ENCODE measurements around the gene ABCA4.
A peak's percentile ranks its signal among the peaks of the same experiment; 100 is the strongest.

DNA sequence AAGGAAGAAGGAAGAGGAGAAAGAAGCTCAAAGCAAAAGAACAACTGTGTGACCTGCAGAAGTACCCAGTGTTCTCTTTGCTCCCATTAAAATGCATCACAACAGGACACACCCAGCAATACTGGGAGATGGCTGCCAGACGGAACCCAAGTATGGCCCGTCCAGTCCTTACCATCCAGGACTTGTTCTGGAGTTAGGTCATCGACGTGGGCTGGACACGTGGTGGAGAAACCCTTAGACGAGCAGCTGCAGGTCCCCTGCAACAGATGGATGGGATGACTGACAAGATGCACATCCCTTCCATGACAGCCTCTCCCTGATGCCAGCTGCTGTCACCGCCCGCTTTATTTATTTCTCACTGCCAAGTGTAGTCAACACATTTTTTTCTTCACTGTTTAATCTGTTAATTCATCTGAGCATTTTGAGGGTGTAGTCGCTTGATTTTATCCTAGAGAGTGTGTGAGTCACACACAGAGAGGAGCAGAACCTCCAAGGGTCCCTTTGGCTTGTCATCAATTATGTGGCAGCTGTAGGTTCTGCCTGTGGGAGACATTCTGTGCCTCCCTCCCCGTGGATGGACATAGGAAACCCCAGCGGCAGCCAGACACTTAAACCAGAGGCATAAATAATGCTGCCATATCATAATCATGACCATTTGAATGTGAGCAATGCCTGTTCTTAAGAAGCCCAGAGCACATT, 80.9 kb downstream of the ABCA4 start:
- TF ChIP-seq, protein P1, sequence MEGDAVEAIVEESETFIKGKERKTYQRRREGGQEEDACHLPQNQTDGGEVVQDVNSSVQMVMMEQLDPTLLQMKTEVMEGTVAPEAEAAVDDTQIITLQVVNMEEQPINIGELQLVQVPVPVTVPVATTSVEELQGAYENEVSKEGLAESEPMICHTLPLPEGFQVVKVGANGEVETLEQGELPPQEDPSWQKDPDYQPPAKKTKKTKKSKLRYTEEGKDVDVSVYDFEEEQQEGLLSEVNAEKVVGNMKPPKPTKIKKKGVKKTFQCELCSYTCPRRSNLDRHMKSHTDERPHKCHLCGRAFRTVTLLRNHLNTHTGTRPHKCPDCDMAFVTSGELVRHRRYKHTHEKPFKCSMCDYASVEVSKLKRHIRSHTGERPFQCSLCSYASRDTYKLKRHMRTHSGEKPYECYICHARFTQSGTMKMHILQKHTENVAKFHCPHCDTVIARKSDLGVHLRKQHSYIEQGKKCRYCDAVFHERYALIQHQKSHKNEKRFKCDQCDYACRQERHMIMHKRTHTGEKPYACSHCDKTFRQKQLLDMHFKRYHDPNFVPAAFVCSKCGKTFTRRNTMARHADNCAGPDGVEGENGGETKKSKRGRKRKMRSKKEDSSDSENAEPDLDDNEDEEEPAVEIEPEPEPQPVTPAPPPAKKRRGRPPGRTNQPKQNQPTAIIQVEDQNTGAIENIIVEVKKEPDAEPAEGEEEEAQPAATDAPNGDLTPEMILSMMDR (conservative IDR thresholded peaks at IDR 0.05; ENCODE audit: low read length), result peak; percentile 40; the same call in 1 of the 2 replicates
- TF ChIP-seq EZH2phosphoT487 (IDR thresholded peaks at IDR 0.05; ENCODE audit: borderline replicate concordance), result no peak

All from Loucy (cell line).